GM12878 (cell line): ENCODE results near the gene PPP1R3F. TPM values are rescaled to one million over a fixed set of nuclear protein-coding genes. Genes with fewer than 3 reads are reported as not detected.

ENCODE experiments used
- ATAC-seq: fragments of 200-7000 bp; cut with Tn5 transposase; 3 replicates; pipeline ENCODE4 v1.9.1; 2020; ENCODE audit warnings: mild to moderate bottlenecking, moderate library complexity
- BruUV-seq: library from RNA; stranded (reverse); fragments of 400-500 nt; replicated peaks from 2 replicates; lab custom pipeline; 2021; lab: Mats Ljungman, UMichigan
- CTCF ChIA-PET: fragments of 300-600 bp; sonication (Branson Sonifier 250); formaldehyde crosslinking; extraction: SDS; loops from one replicate; lab custom pipeline; 2021; ENCODE audit warnings: inconsistent platforms; lab: Yijun Ruan, JAX
- POLR2A ChIA-PET: fragments of 350-600 bp; formaldehyde crosslinking; extraction: SDS; loops from one replicate; lab custom pipeline; 2021; ENCODE audit warnings: inconsistent platforms; lab: Charles Lee
- RAD21 ChIA-PET: fragments of 300-600 bp; sonication (Branson Sonifier 250); formaldehyde crosslinking; loops from one replicate; lab custom pipeline; 2023; ENCODE audit warnings: antibody characterized with exemption; ENCODE audit not compliant: unreplicated experiment; lab: Charles Lee
- SMC1A ChIA-PET: fragments of 300-600 bp; sonication (Branson Sonifier 250); formaldehyde crosslinking; loops from one replicate; lab custom pipeline; 2023; ENCODE audit not compliant: unreplicated experiment, uncharacterized antibody; lab: Charles Lee
- DNase-seq: peaks from one replicate; pipeline ENCODE4 v3.0.0-alpha.2; 2011; ENCODE audit warnings: low read depth, low spot score
- FAIRE-seq: peaks from 3 replicates; lab custom pipeline; 2011; peaks lifted over from hg19 to GRCh38; lab: Jason Lieb, UNC
- H2AFZ ChIP-seq: 2 replicates; pipeline ENCODE4 v1.6.0; 2011; ENCODE audit warnings: low read depth, low read length, control low read depth; ENCODE audit not compliant: control insufficient read depth
- H3K27ac ChIP-seq: 2 replicates; pipeline ENCODE4 v1.5.1; 2011; ENCODE audit warnings: control low read depth; ENCODE audit not compliant: control insufficient read depth, insufficient read depth
- H3K27me3 ChIP-seq, 2 experiments: replicated peaks in 1 of 2; 2 replicates each; pipeline versions ENCODE4 v1.6.0 to v1.6.1; 2011; ENCODE audit warnings: low read length in 1 of 2; ENCODE audit not compliant: control insufficient read depth in 2 of 2, insufficient read depth in 2 of 2
- H3K36me3 ChIP-seq, 2 experiments: 2 replicates each; pipeline ENCODE4 v1.5.1; 2011; ENCODE audit warnings: low read length in 1 of 2; ENCODE audit not compliant: control insufficient read depth in 2 of 2, insufficient read depth in 2 of 2
- H3K4me1 ChIP-seq: 2 replicates; pipeline ENCODE4 v1.6.1; 2011; ENCODE audit warnings: mild to moderate bottlenecking, low read length, moderate library complexity, mixed read lengths; ENCODE audit not compliant: control insufficient read depth, insufficient read depth
- H3K4me2 ChIP-seq: 2 replicates; pipeline ENCODE4 v1.6.0; 2011; ENCODE audit warnings: control low read depth; ENCODE audit not compliant: control insufficient read depth, insufficient read depth
- H3K4me3 ChIP-seq: fragments of 200-600 bp; sonication (generic); 2 replicates; pipeline ENCODE4 v1.5.1; 2016
- H3K79me2 ChIP-seq: 2 replicates; pipeline ENCODE4 v1.6.0; 2011; ENCODE audit warnings: low read length; ENCODE audit not compliant: control insufficient read depth, insufficient read depth
- H3K9ac ChIP-seq: 2 replicates; pipeline ENCODE4 v1.8.0; 2011; ENCODE audit warnings: low read length, control low read depth, mixed read lengths; ENCODE audit not compliant: control insufficient read depth, insufficient read depth
- H3K9me3 ChIP-seq: replicated peaks from 3 replicates; pipeline ENCODE4 v1.5.1; 2011; ENCODE audit warnings: mild to moderate bottlenecking, low read length; ENCODE audit not compliant: control insufficient read depth, insufficient read depth
- H4K20me1 ChIP-seq: 2 replicates; pipeline ENCODE4 v1.6.0; 2011; ENCODE audit not compliant: control insufficient read depth, insufficient read depth
- ATF7 ChIP-seq: fragments of 450-650 bp; IDR thresholded peaks from 2 replicates; pipeline ENCODE4 v1.6.1; 2016; ENCODE audit warnings: low read depth, mild to moderate bottlenecking
- BACH1 ChIP-seq: fragments of 450-650 bp; IDR thresholded peaks from 2 replicates; pipeline ENCODE4 v1.6.1; 2017; ENCODE audit warnings: mild to moderate bottlenecking, borderline replicate concordance
- BRCA1 ChIP-seq: IDR thresholded peaks from 2 replicates; pipeline ENCODE4 v1.6.1; 2011; ENCODE audit warnings: low read depth, low read length, improper control_type of control experiment
- RAD51 ChIP-seq: fragments of 450-650 bp; IDR thresholded peaks from 2 replicates; pipeline ENCODE4 v1.6.1; 2016; ENCODE audit warnings: moderate library complexity, mild to moderate bottlenecking, inconsistent platforms
- SMARCA5 ChIP-seq: fragments of 450-650 bp; IDR thresholded peaks from 2 replicates; pipeline ENCODE4 v1.6.1; 2017; ENCODE audit warnings: mild to moderate bottlenecking
- SMC3 ChIP-seq: IDR thresholded peaks from 2 replicates; pipeline ENCODE4 v1.6.1; 2011; ENCODE audit warnings: low read length, improper control_type of control experiment, borderline replicate concordance
- WGBS: methylation state at CpG from one replicate; pipeline ENCODE4 v1.1.6; 2016; ENCODE audit warnings: low lambda C conversion rate; ENCODE audit not compliant: insufficient replicate concordance, insufficient coverage; ENCODE audit errors: missing lambda C conversion rate; 5-methylcytosine and 5-hydroxymethylcytosine counted together
- in situ Hi-C: fragments of 300-500 bp; cut with MboI; formaldehyde crosslinking; loops from 9 replicates; pipeline ENCODE4 v1.14.3; 2018; ENCODE audit warnings: mixed read lengths
- intact Hi-C: fragments of 100-400 bp; cut with micrococcal nuclease; formaldehyde crosslinking; loops from one replicate; pipeline ENCODE4 v1.14.2; 2022; ENCODE audit not compliant: unreplicated experiment
- polyA plus RNA-seq, 11 experiments: library from polyadenylated mRNA; depleted of rRNA in 4 of 11; unstranded in 6 of 11; stranded (reverse) in 5 of 11; fragments of >200 nt; fragmentation: Nextera tagmentation in 4 of 11; fragmentation: Illumina TruSeq in 1 of 11; extraction: Ambion mirVana in 4 of 11; extraction: Trizol in 1 of 11; gene quantifications; 1 replicate in 1 of 11; 2 replicates in 10 of 11; pipeline versions ENCODE4 v1.2.1 to v1.2.3, GENCODE V29; 2011 to 2016; ENCODE audit warnings: inconsistent platforms in 2 of 11, missing spikeins in 2 of 11, low read depth in 1 of 11
- total RNA-seq, 4 experiments: library from RNA; depleted of rRNA in 3 of 4; stranded (reverse); fragments of >200 nt in 3 of 4; fragmentation: Illumina TruSeq in 1 of 4; extraction: Trizol in 1 of 4; gene quantifications; 2 replicates each; pipeline versions ENCODE4 v1.2.1 to v1.2.3, GENCODE V29; 2013 to 2021
- TF ChIP-seq, protein P1 (sequence below): fragments of 450-650 bp; IDR thresholded peaks from 2 replicates; pipeline ENCODE4 v1.6.1; 2016; ENCODE audit warnings: mild to moderate bottlenecking
- TF ChIP-seq, protein P2 (sequence below): IDR thresholded peaks from 2 replicates; pipeline ENCODE4 v1.6.1; 2012; ENCODE audit warnings: low read depth, low read length, improper control_type of control experiment

PPP1R3F gene
- total and polyA plus RNA-seq, 10 of the 15 experiments (the other 5 are each of a cell fraction or from before 2014, with no cell fraction given), result 0.18 to 4.4 (median 1.00) TPM

DNA sequence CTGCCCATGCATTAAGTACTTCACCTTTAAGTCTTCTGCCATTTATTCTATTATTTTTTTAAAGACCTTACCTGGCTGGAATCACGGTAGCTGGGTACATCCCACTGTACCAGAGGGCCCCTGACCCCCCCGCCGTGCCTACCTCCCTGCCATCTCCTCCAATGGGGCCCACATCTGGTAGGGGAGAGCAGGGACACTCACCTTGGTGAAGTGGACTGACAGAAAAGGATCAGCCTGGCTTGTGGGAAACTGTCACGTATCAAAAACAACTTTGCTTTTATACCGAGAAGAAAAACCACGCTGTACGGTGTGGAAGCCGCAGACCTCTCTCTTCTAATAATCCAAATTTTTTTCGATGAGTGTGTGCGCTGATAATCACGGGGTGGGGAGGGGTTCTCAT, 5.1 kb upstream of the PPP1R3F start, which contains the start of gene FOXP3:
TSS of gene FOXP3 (minus strand) at position 251 of the 400 bp plus-strand sequence. CDS start 6,205 bp downstream, outside the sequence.
- TF ChIP-seq SMARCA5, result no peak
- no peak for FAIRE-seq
- Histone ChIP-seq H3K4me2 (no peak within 1 kb of the TSS), H3K4me1 (no peaks in the 10 kb centered on the region), H3K36me3 (no peaks in the 10 kb centered on the region), H3K9ac (no peak within 1 kb of the TSS), H2AFZ (no peak within 1 kb of the TSS), H3K79me2 (no peaks in the 10 kb centered on the region), H3K4me3 (no peak within 1 kb of the TSS), H4K20me1 (no peaks in the 10 kb centered on the region), H3K27me3 (no peaks in the 10 kb centered on the region), H3K9me3 (no peaks in the 10 kb centered on the region; the same call in 2 of the 3 replicates), H3K27ac (no peak within 1 kb of the TSS)
- ChIA-PET POLR2A (no interaction called here), CTCF (interaction anchor here (0.9 kb wide), 1 partner anchor 72 kb away, joined by 3 read pairs; no protein-coding TSS in a partner anchor), SMC1A (no interaction called here), RAD21 (no interaction called here)
- no peak for DNase-seq
- BruUV-seq, result no TSS peak
- 65% methylated on average over 11 of the region's 11 CpGs for WGBS
- in situ Hi-C loops (no loop called here), intact Hi-C loops (no loop called here)
- ATAC-seq, result no peak

DNA sequence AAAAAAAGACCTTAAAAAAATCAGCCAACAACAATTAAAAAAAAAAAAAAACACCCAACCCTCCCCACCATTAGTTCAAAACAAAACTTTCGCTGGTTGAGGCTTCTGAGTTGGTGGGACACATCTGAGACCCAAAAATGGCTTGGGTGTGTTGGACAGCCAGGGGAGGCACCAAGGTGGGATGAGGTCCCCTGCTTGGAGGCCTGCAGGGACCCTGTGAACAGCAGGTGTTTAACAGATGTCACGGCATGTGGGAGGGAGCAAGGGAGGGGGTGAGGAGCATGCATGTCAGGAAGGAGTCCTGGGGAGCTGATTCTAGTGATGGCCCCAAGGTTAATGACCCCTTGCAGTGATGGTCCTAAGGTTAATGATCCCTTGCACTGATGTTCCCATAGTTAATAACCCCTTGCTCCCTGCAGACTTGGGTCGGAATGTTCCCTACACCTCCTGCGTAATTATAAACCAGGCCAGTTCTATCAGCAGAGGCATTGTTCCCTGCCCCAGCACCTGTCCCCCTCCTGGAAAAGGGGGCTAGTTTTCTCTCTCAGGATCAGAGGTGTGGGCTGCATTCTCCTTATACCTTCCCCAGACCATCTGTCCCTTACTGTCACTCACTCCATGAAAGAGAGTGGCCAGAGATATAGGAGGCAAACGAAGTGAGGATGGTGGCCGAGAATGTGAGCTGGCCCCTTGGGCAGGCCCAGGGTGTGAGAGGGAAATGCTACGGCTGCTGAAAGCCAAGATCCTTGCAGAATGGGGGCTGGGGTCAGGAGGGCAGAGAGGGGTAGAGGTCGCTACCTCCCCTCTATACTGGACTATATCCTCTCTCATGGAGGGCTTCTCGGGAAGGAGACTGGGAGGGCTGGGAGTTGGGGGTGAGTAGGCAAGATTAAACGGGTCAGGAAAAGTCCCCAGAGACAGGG, 2.8 kb upstream of the PPP1R3F start:
- ChIA-PET CTCF (interaction anchor here (0.7 kb wide), 1 partner anchor 650 kb away, joined by 3 read pairs; no protein-coding TSS in a partner anchor), RAD21 (no interaction called here), SMC1A (no interaction called here), POLR2A (interaction anchor here (0.5 kb wide), 1 partner anchor 33 kb away, joined by 3 read pairs; no protein-coding TSS in a partner anchor)
- Histone ChIP-seq H3K27me3 (no peaks in the 10 kb centered on the region), H3K36me3 (no peaks in the 10 kb centered on the region), H3K4me3 (no peak overlapping the region), H3K9me3 (no peaks in the 10 kb centered on the region; the same call in 2 of the 3 replicates), H4K20me1 (no peaks in the 10 kb centered on the region), H3K4me1 (peaks cover 4% of the 10 kb centered on the region; the same call in 1 of the 2 replicates), H3K27ac (no peak overlapping the region), H3K79me2 (peaks cover 13% of the 10 kb centered on the region), H3K9ac (no peak overlapping the region), H3K4me2 (no peak overlapping the region), H2AFZ (no peak overlapping the region)
- ATAC-seq (no peak), FAIRE-seq (no peak), DNase-seq (no peak)
- intact Hi-C loops (no loop called here), in situ Hi-C loops (loop anchor here (5.0 kb wide), 1 partner anchor 74 kb away; no protein-coding TSS in a partner anchor)
- 42% methylated on average over 9 of the region's 10 CpGs for WGBS
- no TSS peak for BruUV-seq
- TF ChIP-seq, protein P1, sequence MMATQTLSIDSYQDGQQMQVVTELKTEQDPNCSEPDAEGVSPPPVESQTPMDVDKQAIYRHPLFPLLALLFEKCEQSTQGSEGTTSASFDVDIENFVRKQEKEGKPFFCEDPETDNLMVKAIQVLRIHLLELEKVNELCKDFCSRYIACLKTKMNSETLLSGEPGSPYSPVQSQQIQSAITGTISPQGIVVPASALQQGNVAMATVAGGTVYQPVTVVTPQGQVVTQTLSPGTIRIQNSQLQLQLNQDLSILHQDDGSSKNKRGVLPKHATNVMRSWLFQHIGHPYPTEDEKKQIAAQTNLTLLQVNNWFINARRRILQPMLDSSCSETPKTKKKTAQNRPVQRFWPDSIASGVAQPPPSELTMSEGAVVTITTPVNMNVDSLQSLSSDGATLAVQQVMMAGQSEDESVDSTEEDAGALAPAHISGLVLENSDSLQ, result no peak
- TF ChIP-seq BACH1, result no peak
- no peak for TF ChIP-seq SMC3
- TF ChIP-seq BRCA1, result no peak
- no peak for TF ChIP-seq ATF7
- TF ChIP-seq RAD51, result no peak
- TF ChIP-seq, protein P2, sequence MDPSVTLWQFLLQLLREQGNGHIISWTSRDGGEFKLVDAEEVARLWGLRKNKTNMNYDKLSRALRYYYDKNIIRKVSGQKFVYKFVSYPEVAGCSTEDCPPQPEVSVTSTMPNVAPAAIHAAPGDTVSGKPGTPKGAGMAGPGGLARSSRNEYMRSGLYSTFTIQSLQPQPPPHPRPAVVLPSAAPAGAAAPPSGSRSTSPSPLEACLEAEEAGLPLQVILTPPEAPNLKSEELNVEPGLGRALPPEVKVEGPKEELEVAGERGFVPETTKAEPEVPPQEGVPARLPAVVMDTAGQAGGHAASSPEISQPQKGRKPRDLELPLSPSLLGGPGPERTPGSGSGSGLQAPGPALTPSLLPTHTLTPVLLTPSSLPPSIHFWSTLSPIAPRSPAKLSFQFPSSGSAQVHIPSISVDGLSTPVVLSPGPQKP, result no peak
